ENCODE data around the gene PHLDA2.

- TF ChIP-seq SP1 (IDR thresholded peaks at IDR 0.05) (no peak), ELF4 (IDR thresholded peaks at IDR 0.05) (no peak), FOXA1 (IDR thresholded peaks at IDR 0.05) (no peak), ZNF384 (IDR thresholded peaks at IDR 0.05) (no peak), HDGF (IDR thresholded peaks at IDR 0.05; ENCODE audit: borderline replicate concordance) (no peak)
Observed at GRCh38 chr11:2911785-2912391, 17.3 kb downstream of the PHLDA2 start.

All from HEK293T (cell line).